HG02852 (cell line): ENCODE measurements around the gene CD47.

ENCODE experiments used
- ATAC-seq: cut with Tn5 transposase; IDR thresholded peaks from one replicate; pipeline ENCODE4 v1.9.1; 2021; ENCODE audit warnings: mild to moderate bottlenecking, moderate library complexity; ENCODE audit not compliant: unreplicated experiment

CD47 gene

DNA sequence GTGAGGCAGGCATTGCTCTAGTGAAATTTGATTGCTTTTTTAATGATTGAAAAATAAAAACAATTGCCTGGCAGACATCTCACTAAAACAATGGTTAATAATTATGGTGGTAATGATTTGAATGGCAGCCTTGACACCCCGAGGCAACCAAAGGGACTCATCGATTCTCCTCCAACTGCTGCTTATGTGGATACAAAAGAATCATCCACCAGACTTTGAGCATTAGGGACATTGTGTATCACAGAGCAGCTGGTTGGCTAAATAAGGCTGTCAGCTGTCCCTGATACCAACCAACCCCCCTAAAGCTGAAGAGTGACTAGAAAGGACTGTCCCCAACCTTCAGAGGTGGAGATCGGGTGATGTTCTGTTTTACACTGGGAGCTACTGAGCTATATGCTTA, 1.7 kb upstream of the CD47 start:
- no peak for ATAC-seq

DNA sequence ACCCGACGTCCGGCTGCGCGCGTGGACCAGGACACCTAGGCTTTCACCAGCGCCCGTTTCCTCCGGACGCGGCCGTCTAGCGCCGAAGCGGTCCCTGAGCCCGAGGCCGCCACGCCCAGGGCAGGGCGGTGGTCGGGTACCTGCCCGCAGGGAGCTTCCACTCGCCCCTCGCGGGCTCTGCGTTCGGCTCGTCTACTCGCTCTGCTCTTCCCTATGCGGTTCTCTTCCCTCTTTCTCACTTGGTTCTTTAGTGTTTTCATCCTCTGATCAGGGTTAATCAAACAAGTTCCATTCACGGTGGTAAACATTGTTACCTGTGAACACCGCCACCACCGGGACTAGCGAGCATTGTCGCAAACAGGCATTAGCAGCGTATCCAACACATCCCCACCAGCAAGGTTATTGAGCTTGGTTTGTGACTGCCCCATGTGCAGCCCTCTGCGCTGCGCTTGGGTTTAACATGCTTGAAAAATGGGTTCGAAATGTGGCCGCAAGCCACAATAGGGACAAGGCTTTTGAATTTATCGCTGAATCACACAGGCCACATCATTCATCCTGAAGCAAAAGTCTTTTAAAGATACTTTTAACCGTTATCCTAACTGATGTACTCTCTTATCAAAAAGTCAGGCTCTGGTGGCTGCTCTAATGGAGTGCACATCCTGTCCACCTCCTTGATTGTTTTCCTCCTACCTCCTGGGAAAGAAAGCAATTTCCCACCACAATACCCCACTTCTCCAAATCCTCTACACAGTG, 843 bp upstream of the CD47 start:
- peak; percentile 2 for ATAC-seq

DNA sequence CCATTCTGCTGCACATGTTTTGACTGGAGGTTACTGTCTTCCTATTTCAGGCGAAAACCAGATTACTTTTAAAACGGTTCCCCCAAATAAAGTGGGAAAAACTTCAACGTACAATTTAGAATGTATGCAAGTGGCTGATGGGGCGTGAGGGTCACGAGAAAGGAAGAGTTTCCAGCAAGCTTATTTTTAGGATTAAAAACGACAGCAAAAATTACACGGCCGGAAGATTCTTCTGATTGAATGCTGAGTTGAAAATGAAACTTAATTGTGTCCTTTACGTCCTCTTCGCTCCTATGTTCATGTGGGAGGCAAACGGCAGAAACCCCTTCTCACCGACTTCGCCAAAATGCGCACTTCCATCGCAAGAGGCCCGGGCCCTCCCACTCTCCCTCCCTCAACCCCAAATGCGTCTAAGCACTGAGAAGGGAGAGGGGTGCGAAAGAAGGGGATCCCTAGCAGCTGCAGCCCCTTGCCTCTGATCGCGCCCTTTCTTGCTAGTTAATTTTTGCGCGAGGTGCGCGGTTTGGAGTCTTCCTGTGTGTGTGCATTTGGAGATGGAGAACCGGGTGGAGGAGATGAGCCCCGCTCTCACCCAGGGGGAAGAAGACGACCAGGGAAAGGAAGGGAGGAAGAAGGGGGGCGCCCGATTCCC, 656 bp downstream of the CD47 start:
- peak; percentile 13 for ATAC-seq

GRCh38 chr3:108089579-108089978, 1.3 kb downstream of the CD47 start:
- no peak for ATAC-seq

DNA sequence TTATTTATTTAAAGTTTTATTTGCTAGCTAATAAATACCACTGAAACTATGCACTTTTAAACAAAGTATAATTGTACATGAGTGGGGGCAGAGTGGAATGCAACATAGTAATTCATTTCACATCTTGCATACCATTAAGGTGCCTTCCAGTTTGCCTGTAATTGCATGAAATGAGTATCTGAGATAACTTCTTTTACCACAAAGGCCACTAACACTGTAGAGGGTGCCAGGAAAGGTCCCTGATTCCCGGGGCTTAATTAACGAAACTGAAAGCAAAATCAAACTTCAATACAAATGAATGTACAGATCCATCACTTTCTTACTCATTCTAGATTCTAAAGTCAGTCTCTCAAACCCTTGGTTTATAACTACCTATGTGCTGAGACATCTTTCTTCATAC, 2.1 kb downstream of the CD47 start:
- ATAC-seq: peak; percentile 34

DNA sequence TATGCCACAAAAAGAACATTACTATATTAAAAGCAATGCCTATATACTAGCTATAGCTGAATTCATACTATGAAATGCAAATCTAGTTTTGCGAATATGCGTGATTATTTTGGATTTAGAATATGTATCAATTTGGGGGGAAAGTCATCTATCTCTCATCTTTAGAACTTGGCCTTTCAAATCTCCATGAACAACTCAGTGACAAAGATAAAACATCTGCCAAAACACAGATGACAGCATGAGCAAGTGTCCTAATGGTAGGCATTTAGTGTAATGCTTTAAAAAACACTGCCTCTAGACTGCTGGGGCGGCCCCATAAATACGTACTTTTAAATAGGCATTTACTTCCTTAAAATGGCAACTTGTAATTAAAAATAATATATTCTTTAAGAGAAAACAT, 2.7 kb downstream of the CD47 start:
- no peak for ATAC-seq

DNA sequence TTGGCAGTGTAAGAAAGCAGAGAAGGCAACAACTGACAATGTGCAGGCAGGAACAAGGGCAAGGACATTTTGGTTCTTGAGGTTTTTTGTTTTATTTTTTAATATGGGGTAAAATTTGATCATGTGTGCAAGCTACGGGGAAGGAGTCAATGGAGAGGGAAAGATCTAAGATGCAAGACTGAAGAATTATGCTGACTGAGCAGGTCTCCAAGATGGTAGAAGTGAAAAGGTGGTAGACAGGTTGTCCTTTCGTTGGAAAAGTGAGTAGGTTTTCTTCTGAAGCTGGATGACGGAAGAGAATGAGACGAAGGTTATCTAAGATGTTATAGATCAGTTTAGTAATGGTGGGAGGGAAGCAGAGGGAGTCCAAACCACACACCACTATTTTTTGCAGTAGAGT, 4.2 kb downstream of the CD47 start:
- ATAC-seq: no peak

DNA sequence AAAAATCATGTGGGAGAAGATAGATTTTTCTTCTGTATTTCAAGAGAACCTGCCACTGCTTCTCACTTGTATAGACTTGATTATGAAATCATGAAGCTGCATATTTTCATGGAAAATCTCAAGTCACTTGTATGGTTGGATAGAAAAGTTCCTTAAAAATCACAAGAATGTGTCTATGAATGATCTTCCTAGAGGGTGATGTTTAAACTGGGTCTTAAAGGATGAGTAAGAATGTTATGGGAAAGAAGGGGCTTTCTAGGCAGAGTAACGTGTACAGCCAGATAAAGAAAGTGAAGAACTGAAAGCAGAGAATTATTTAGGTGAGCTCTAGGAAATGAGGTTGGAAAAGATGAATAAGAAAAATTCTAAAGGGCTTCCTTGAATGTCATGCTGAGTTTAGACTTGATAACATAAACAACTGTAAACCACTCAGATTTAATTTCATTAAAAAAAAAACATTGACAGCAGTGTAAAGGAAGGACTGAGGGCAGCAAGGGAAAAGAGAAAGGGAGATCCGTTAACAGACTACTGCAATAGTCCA, 5.0 kb downstream of the CD47 start:
- no peak for ATAC-seq

DNA sequence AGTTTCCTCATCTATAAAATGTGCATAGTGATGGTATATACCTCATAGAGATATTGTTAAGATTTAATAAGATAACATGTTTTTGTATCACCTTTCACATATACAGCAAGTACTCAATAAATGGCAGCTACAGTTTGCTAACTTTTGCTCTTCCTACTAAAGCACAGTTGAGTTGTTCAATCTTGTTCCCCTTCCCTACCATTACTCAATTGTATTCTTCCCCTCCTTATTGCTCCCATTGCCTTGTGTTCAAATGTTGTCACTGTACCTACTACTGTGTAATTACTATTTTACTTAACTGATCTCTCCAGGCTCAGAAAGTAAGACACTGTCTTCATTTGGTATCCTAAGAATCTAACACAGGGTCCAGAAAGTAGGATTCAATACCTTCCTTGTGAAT, 5.5 kb downstream of the CD47 start:
- no peak for ATAC-seq

GRCh38 chr3:108079877-108080276, 11.0 kb downstream of the CD47 start:
- no peak for ATAC-seq

DNA sequence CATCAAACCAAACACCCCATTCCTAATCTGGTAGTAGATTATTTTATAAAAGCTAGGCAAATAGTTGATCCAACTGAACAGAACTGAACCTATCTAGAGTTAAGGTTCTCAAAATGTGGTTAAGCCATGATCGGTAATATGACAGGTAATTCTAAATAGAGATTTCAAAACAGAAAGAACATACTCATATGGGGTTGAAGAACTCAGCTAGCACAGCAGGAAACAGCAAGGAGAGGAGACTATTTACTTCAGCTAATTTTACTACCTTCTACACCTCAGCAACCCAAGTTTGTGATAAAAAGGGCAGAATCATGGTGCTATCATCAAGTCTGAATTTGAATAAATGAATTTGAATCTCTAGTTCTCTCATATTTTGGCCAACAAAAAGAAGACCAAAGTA, 11.8 kb downstream of the CD47 start:
- ATAC-seq: no peak

- ATAC-seq: no peak
Measured at GRCh38 chr3:108076564-108076963, 14.3 kb downstream of the CD47 start.

DNA sequence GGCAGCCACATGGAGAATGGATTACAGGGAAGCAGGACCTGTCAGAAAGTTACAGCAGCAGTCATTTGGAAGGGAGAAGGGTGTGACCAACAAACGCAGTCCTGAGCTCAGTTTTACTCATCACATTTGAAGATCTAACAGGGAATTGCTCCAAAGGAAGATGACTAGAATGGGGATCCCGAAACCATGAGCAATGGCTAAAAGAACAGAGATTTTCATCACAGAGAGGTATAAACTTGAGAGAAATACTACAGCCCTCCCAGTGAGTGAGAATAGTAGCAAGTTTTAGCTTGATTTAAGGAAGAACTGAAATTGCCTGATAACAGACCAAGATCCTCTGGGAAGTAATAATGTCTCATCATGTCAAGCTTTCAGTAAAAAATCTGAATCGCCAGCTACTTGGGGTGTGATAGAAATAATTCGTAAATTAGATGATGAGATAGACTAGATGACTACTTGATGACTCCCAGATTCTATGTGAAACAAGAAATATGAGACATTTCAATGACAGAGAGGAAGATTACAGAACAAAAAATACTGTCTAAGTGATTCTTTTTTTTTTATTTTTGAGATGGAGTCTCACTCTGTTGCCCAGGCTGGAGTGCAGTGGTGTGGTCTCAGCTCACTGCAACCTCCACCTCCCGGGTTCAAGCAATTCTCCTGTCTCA, 16.9 kb downstream of the CD47 start:
- no peak for ATAC-seq

DNA sequence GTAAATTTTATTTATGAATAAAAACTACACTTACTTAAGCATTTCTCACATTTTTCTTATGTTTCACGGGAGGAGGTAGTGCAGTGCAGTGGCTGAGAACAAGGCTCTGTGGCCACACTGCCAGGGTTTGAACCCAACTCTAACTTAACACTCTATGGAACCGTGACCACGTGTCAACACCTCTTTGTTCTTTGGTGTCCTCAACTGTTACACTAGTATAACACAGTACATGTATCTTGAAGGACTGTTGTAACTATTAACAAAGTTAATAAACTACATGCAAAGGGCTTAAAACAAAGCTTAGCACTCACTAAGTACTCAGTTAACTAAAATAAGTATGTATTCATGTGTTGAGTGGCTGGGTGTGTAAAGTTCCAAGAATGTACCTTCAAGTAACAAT, 19.5 kb downstream of the CD47 start:
- no peak for ATAC-seq

- no peak for ATAC-seq
Measured at GRCh38 chr3:108070356-108070755, 20.5 kb downstream of the CD47 start.

DNA sequence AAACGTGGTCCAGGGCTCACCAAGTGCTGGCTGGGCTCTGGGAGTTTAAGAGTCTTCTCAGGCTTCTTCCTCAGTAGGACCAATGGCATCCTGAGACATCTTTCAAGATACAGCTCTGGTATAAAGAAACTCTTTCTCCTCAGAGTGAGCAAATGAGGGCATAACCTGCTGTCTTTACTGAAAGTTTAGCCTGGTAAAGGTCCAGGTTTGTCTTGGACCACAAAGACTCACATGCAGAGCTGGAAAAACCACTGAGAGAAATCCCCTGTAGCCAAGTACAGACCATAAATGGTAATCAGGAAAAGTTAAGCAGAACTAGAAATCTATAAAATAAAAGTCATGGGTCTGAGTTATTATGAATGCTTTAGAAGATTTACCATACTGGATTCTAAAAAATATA, 23.1 kb downstream of the CD47 start:
- ATAC-seq: no peak

DNA sequence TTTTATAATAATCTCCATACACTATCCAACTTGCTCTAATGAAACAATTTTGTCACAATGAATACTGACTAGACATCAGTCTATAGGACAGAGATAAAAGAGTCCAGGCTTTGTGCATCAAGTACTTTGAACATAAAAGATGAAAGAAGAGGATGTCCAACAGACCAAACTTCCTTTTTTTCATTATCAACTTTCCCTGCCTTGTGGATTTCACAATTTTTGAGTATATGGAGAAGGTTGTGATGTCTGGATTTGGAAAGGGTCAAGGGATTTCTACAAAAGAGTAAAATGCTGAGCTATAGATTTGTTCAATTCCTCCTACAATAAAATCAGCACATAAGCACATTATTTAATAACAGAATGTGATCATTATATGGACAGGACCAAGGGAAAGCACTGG, 25.7 kb downstream of the CD47 start:
- ATAC-seq: no peak

GRCh38 chr3:108064293-108064887, 26.4 kb downstream of the CD47 start:
- no peak for ATAC-seq

- ATAC-seq: peak; percentile 70
Measured at GRCh38 chr3:108062051-108062450, 28.8 kb downstream of the CD47 start.

GRCh38 chr3:108060331-108060730, 30.5 kb downstream of the CD47 start:
- ATAC-seq: no peak

DNA sequence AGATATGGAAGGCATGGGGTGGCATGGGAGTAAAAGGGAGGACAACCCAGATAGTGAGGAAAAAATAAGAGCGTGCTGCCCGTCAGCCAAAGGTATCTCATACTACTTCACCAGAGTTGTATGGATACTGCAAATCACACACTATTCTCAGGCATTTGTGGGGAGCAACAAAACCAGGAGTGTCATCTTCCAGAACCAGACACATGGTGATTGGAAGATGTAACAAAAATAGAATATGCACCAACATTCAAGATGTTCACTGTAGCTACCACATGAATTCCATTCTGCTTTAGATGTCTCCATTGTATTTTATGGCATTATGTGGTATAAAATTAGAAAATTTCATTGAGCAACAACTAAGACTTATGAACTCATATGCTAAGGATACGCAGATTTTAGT, 34.9 kb downstream of the CD47 start:
- ATAC-seq: no peak

- ATAC-seq: no peak
Measured at GRCh38 chr3:108054935-108055334, 35.9 kb downstream of the CD47 start.
